Measurements from ENCODE around the gene GLO1.

GLO1 gene

DNA sequence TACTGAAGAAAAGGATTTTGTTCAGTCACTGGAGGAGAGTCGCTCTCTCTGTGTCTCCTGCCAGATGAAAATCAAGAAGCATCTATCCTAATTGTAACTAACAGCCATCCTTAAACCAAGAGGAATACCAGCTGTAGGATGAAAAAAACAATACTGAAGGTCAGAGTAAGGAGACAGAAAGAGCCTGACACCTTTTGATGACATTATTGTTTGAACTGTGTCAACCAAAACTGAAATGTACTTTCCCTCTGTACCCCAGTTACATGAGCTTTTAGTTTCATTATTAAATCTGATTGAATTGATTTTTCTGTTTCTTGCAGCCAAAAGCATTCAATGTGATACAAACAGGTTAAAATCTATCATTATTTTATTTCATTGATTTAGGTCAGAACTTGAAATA lies 46.0 kb downstream of the GLO1 start:
- no peak for DNase-seq

DNA sequence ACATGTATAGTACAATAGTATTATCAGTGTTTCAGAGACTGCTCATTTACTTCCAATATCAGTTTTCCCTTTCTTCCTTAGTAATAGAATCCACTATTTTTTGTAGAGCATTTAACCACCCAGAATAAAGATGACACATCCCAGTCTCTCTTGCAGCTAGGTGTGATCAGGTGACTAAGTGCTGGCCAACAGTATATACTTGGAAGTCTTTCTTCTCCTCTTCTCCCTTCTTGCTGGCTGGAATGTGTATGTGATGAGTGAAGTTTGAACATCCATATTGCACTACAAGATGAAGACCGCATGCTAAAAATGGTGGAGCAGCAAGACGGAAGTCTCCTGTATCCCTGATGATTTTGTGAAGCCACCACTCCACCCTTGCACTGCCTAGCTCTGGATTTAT lies 48.7 kb downstream of the GLO1 start:
- DNase-seq: no peak

DNA sequence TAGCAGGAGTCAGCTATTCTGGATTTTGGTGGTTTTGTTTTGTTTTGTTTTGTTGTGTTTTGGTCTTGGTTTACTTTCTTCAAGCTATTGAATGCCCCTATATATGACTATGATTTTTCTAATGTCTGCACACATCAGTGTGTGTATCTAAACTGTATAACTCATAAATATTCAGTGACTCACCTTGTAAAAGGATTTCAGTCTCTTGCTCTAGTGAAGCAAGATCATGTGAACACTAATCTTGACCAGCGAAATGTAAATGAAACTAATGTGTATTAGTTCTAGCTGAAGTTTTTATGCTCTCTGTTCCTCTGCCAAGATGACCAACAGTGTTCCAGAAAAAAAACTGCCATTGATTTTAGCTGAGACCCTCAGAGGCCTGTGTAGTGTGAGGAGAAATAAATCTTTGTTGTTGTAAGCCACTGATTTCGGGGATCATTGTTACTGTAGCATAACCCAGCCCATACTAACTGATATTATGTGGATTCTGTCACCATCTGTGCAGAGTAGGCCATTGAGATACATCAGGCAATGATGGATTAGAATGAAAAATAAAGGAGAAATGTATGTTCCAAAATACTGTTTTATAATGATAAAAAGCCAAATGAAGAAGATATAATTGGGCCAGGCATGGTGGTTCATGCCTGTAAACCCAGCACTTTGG lies 51.7 kb downstream of the GLO1 start:
- DNase-seq: no peak

DNA sequence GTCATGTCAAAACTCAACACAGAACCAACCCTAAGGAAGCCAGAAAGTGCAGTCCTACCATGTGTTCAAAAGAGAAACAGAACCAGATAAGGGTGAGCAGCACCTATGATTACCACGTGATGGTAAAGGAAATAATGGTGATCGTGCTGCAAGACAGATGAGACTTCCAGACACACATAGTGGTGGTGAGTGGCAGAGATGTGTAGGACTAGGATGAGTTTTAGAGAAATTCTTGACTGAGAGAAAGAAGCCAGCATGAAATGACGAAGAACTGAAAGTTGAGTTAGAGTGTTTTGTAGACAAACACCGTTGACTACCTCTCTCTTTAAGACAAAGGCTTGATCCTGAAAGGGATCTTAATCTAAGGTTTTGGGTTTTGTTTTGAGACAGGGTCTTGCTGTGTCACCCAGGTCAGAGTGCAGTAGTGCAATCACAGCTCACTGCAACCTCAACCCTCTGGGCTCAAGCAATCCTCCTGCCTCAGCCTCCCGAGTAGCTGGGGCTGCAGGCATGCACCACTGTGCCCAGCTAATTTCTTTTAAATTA lies 52.7 kb downstream of the GLO1 start:
- DNase-seq: no peak

DNA sequence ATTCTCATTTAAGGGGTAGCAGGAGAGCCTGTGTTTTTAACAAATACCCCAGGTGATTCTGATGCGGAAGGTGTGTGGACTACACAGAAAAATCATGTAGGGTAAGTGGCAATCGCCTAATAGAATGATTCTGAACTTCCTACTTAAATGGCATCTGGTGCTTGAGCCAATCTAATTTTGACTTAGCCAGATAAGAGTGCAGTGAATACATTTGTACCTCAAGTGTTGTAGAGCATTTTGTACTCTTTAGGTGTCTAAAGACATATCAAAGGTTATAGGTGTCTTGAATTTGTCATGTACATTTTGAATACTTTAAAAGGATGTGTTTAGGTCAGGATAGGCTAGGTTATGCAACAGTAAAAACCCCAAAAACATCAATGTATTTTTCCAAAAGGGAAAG lies 53.2 kb downstream of the GLO1 start:
- no peak for DNase-seq

DNA sequence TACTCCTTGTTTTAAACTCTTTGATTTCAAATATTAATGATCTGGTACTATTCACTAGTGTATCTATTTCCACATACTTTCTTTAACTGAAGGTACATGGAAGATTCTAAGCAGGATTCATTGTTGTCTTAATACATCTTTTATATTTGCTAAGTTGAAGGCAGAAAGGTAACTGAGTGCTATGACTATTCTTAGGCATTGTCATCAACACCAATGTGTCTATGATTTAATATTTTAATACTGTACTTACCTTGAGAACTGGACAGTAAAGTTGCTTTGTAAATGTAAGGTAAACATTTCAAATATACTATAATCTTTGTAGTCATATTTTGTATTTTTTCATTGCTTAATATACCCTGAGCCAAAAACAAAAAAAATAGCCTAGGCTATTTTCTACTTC lies 54.3 kb downstream of the GLO1 start:
- DNase-seq: no peak

DNA sequence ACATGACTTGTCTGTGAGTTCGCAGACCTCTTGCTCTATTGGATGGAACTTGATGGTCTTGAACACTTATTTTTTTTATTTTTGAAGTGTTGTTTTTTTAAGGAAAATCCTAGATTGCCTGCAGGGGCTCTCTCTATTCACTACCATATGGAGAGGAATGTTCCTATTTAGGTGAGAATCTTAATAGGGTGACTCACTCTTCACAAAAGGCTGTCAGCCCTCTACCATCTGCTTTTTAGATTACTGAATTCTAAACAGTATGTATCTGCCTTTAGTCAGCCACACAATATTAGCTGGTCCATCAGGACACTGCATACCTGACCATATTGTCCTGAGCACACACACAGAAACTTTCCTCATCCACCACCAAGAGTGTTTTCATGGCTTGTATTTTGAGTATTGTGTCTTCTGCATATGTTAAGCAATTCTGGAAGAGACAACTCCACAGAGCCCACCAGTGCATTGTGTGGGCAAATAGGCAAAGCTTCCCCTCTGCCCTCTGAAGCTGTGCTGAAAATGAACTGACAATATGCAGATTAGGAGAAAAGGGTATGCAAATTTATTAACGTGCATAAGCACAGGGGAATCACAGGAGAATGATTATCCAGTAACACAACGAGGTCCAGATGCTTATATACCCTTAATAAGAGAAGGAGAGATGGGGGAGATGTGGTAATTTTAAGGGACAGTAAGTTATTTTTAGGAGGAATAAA lies 56.6 kb downstream of the GLO1 start:
- no peak for DNase-seq

DNA sequence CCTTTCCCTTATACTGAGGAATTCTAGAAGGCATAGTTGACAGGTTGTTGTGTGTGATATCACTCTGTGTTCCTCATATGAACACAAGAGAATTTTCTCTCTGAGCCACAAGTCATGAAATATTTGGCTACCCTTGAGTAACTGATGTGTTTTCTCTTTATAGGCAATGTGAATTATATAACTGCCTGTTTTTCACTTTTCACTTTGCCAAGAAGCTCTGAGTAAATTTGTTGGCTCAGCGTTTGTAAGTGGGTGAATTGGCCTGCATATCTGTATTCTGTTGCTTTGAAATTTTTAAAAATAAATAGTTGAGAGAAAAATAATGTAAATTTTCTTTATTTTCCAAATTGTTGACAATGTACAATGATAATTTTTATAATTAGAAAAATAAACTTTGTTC lies 58.0 kb downstream of the GLO1 start:
- no peak for DNase-seq

DNA sequence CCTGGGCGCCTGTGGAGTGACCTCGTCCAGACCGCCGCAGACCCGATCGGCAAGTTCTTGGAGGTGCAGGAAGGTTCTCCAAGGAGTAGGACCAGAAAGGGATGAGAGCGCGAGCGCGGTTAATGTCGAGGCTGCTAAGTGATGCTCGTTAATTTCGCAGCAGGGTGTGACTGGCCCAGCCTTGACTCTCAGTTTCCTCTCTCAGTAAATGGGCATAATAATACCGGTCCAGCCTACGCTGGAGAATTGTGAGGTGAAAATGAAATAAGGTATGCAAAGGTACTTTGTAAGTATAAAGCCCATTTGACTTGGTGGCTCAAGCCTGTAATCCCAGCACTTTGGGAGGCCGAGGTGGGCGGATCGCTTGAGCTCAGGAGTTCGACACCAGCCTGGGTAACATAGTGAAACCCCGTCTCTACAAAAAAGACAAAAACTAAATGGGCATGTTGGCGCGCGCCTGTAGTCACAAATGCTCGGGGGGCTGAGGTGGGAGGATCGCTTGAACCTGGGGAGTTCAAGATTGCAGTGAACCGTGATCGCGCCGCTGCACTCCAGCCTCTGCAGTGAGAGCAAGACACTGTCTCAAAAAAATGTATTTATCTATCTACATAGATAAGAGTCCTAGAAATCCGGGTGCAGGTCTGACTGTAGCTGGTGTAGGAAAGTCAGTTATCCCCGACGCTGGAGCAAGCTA lies 62.6 kb downstream of the GLO1 start:
- no peak for DNase-seq

DNA sequence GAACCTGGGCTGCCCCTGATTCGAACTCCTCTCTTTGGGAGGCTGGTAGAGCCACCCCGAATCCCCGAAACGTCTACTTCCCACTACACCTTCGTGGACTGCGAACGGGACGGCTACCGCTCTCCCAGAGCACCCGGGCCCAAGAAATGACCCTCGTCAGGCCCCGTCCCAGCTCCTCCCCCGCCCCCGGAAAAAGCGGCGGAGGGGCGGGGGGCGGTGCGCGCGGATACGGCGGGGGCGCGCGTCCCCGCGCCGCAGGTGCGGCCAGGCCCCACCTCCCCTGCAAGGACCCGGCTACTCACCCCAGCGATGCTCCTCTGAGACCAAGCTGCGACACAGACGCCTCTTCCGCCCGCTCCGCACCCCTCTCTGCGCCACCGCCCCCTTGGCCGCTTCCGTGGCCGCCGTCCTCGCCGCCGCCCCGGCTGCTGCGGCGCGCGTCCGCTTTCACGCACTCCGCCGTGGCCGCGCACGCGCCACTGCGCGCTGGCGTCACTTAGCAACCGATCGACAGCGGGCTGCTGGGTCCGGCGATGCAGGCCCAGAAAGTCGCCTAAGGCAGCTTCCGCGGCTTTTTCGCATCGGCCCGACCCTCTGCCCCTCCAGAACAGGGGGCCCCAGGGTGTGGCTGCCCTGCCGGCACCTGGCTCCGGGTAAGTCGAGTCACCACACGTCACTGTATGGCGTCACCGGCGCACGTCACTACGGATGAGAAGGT lies 63.3 kb downstream of the GLO1 start, which contains the start of gene BTBD9:
Gene BTBD9, minus strand, starts transcription at position 432 of the 718 bp plus-strand sequence.
- peak; percentile 57 to 79 for DNase-seq

DNA sequence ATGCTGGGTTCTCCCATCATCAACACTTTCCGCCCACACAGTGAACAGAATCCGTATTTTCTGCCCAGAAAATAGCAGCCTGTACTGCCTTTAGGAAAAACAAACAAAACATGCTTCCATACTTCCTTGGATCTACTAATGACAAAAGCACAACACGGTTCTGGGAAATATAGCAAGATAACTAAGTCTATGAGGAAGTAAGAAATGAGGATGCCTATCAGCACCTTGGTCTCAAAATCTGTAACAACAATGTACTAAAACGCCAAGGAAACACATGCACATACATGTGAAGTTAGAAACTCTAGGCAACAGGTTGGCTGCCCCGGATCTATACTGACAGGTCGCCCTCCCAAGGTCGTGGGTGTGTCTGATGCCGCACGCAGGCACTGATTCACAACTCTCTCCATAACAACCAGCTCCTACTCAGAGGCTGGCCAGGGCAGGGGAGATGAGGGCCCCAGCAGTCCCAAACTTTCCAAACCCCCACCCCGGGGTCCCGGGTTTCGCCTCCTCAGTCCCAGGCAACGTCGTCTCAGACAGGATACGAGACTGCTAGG lies 63.9 kb downstream of the GLO1 start:
- no peak for DNase-seq

DNA sequence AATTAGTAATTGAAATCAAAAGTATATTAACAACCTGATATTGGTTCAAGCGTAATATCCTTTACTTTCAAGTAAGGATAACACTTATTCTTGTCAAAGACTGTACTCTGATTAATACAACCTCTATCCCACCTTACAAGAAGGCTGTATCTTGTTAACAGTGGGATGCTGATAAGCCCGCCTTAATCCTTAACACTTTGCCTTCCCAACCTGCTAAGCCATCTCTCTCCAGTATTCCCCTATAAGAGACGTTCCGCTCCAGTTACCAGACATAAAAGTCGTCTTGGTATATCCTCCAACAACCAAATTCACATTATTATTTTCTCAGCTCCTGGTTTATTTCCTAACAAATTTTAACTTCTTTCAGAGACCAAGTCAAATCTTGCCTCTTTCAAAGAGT lies 65.2 kb downstream of the GLO1 start:
- DNase-seq: no peak

DNA sequence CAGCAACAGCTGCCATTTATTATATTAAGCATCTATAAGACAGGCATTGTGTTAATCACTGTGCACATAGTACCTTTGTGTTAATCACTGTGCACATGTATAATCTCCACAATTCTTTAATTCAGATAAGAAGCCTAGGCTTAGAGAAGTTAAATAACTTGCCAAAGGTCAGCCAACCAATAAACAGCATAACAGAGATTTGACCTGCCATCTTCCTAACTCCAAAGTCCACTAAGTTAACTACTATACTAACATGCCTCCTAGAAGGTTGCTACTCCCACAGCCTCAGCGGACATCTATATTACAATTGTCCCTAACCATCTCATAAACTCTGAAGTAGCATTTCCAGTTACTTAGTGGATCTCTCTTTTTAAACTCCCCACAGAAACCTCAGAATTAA lies 66.9 kb downstream of the GLO1 start:
- DNase-seq: no peak

DNA sequence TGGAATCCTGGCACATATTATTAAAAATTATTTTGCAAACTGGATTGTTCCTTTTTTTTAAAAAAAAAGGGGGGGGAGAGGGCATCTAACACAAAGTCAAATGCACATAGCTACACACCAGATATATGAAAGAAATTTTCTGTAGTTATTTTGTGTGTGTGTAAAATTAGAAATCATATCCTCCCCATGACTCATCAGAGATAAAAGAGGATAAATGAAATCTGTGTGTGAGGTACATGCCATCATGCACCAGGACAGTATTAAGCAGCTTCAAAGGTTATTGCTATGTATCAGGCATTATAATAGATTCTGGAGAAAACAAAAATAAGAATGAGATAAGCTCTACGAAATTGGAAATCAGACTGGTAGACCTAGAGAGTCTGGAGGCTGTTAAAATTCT lies 68.4 kb downstream of the GLO1 start:
- no peak for DNase-seq

DNA sequence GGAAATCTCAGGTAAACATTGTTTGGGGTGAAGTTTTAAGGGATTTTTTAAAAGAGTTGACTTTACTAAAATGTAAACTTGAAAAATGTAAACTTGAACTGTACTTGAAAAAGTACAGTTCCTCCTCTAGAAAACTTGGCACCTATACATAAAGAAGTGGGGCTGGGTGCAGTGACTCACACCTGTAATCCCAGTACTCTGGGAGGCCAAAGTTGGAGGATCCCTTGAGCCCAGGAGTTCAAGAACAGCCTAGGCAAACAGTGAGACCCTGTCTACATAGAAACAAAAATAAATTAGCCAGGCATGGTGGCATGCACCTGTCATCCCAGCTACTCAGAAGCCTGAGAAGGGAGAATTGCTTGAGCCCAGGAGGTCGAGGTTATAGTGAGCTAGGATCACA lies 70.5 kb downstream of the GLO1 start:
- DNase-seq: no peak

DNA sequence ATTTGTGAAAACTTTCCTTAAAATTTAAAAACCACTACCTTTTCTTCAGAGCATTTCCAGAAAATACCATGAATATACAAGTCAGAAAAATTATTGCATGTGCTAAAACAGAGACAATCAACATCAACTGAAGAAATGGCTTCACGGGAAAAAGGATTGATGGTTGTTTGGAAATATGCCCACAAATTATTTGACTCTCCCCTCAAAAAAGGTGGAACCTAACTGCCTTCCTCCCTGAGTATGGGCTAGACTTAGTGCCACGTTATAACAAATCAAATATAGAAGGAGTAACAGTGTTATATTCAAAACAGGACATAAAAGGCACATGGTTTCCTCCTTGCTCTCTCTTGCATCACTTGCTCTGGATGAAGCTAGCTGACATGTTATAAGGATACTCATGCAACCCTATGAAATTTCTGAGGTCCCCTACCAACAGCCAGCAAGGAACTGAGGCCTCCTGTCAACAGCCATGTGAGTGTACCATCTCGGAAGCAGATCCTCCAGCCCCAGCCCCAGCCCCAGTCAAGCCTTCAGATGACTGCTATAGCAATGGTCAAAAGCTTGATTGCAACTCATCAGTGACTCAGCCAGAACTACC lies 71.7 kb downstream of the GLO1 start:
- no peak for DNase-seq
